Stimulated activated CD4-positive, alpha-beta T cell treated with anti-CD3 and anti-CD28 coated beads, Interleukin-15, amount 100 ng/mL, for 48 hours (primary cell): ENCODE results near the gene SMURF1.
A peak's percentile ranks its signal among the peaks of the same experiment; 100 is the strongest.
"Not testable (repeated sequence)": the region's sequence is repeated elsewhere in the genome, so short reads cannot be mapped to it uniquely, and the experiment has no call there.

Source experiments
- DNase-seq, 2 donors: peaks; one replicate each; pipeline ENCODE4 v3.0.0-alpha.2; 2020; ENCODE audit warnings: low read depth in 2 of 2

The SMURF1 gene

DNA sequence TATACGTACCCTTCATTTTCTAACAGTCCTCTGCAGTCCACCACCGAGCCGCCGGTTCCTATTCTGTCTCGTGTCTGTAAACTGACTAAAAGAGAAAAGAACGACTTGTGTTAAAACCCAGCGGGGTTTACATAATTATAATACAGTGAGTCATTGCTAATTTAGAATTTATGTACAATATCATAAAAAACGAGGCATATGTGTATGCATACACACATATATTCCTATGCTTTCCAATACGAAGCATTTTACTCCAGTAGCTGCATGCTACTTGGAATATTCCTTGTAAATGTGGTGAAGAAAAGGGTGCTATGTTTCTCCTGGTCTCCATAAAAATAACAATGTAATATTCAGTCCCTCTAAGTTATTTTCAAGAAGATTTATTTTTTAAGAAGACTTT is 89.1 kb downstream of the SMURF1 start:
- DNase-seq = no peak

DNA sequence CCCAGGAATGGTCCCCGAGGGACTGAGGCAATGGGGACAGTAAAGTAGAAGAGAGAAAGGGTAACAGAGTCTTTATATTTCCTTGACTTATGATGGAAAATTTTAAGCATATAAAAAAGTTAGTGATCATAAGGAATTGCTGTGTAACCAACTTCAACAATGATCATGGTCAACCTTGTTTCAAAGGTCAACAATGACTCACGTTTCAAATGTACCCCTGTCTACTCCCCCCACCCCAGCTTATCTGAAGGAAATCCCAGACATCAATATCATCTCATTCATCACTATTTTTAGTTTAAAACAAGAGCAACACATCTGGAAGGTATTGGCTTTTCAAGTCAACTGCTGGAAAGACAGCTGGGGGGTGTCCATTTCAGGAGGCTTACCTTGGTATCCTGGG is 92.9 kb downstream of the SMURF1 start:
- DNase-seq = no peak

DNA sequence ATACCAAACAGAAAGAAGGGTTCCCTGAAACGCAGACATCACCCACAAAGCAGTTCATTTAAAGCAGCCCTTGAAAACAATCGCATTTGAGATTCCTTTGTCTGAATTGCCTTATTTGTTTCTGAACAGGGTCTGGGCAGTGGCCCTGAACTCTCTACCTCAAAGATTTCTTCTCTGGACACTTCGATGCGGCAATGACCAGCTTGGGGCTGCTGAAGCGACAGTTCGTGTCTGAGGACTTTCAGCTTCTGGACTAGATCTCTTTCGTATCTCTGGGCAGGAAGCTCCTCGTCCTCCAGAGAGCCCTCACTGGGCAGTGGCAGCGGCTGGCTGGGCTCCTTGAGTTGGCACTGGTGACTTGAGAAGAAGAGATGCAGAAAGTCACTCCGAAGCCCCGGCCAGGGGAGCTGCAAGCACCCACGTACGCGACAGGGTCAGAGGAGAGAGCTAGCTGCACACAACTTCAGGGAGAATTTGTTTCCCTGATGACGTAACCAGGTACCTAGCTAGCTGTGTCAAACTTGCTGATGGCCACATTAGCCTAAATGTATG is 96.3 kb downstream of the SMURF1 start:
- no peak for DNase-seq

DNA sequence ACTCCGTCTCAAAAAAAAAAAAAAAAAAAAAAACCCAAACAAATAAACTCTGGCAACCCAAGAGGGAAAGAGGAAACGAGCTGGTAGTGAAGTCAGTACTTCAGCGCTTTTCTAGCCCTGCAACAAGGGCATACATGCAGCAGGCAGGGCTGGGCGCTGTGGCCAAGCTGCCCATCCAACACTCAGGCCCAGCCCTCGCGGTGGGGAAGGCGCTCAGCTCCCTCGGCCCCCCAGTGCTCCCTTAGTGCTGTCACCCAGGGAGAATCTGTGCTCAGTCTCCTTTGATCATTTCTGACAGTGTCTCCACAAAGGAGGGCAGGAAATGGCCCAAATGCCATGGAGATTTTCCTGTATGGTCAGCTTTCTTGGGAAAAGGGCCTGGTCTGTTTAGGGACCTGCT is 97.2 kb downstream of the SMURF1 start:
- DNase-seq = no peak

DNA sequence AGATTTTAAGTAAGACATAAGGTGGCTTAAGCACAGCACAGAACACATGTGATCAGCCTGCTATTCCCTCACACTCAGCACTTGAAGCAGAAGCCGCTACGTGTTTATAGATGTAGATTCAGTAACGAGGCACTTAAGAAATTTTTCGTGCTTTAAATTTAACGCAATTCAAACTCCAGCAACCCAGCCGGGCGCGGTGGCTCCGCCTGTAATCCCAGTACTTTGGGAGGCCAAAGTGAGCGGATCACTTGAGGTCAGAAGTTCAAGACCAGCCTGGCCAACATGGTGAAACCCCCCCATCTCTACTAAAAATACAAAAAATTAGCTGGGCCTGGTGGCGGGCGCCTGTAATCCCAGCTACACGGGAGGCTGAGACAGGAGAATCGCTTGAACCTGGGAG is 97.6 kb downstream of the SMURF1 start:
- not testable (repeated sequence) for DNase-seq

DNA sequence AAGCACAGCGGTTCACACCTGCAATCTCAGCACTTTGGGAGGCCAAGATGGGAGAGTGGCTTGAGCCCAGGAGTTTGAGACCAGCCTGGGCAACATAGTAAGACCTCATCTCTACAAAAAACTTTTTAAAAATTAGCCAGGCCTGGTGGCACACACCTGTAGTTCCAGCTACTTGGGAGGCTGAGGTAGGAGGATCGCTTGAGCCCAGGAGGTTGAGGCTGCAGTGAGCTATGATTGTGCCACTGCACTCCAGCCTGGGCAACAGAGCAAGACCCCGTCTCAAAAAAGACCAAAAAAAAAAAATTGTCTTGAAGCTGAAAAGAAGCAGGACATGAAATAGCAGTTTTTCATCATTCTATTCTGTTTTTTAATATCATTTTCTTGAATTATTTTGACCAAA is 99.0 kb downstream of the SMURF1 start:
- DNase-seq = not testable (repeated sequence)

DNA sequence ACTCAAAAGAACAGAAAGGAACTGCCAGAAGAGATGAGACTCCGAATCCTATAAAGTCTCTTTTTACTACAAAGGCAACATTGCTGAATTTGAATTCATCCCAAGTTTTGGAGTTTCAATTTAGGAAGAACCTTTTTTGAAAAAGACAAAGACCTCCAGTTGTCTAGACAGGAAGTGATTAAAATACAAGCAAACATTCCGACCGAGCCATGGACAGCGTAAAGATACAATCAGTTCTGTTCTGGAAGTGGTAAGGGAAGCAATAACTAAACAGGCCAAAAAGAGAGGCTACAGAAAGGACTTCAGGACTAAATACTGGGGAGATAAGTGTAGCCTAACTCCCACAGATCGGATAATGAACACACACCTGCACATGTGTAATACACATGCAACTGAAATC is 101.0 kb downstream of the SMURF1 start:
- no peak for DNase-seq

DNA sequence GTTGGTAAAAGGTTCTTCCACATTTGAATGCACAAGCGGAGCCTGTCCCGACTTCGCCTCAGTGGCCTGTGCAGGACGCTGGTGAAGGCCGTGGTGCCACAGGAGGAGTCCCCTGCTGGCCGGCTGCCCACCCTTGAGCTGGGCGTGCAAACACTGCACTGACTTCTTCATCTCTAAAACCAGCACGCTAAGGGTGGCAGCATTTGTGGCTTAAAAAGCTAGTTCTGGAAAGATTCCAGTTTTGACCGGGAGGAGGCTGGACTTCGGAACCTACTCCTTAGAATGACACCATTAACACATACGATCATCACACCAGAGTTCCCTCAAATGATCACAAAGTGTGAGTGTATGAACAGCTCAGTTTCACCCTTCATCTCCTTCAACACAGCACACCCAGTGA is 102.4 kb downstream of the SMURF1 start:
- DNase-seq = no peak

DNA sequence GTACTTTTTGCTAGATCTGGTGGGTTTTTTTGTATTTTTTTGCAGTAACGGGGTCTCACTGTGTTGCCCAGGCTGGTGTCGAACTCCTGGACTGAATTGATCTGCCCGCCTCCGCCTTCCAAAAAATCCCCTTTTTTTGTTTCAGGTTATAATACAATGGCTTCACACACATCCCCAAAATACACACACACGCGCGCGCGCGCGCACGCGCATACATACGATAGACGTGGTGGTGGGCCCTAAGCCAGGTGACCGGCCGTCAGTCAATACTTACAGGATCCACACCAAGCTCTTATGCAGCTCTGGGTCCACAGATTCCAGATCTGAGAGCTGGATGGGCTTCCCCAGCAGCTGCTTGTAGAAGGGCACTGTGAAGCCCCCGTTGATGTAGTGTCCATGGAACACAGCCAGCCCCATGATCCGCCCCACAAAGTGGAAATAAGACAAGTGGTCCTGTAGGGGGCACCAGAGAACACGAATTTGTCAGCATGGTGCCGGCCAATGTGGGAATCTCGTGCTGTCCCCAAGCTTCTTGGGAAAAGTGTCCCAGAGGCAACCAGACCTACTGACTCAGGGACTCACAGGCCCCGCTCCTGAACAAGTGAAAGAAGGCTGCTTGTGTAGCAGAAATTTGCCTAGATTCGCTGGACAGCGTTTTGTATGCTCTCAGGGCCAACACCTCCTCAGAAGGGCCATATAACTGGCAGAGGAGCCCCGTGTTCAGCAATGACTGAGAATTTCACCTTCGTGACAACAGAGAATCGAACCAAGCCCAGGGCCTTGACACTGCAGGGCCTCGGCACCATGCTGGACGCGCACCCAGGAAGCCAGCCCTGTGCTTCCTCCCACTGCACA is 103.6 kb downstream of the SMURF1 start:
- DNase-seq = peak; percentile 22 to 50

DNA sequence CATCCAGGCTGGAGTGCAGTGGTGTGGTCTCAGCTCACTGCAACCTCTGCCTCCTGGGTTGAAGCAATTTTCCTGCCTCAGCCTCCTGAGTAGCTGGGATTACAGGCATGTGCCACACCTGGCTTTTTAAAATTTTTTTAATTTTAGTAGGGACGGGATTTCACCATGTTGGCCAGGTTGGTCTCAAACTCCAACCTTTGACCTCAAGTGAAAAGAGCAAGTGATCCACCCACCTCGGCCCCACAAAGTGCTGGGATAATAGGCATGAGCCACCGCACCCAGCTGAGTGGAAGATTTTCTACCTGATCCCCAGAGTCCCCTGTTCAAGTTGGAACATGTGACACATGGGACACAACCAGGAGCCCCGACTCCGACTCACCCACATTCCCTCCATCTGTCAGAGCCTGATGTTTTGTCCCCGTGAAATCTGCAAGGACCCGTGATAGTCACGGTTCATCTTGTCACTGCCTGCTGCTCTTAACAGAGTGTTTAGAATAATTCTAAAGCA is 104.5 kb downstream of the SMURF1 start:
- DNase-seq = no peak

DNA sequence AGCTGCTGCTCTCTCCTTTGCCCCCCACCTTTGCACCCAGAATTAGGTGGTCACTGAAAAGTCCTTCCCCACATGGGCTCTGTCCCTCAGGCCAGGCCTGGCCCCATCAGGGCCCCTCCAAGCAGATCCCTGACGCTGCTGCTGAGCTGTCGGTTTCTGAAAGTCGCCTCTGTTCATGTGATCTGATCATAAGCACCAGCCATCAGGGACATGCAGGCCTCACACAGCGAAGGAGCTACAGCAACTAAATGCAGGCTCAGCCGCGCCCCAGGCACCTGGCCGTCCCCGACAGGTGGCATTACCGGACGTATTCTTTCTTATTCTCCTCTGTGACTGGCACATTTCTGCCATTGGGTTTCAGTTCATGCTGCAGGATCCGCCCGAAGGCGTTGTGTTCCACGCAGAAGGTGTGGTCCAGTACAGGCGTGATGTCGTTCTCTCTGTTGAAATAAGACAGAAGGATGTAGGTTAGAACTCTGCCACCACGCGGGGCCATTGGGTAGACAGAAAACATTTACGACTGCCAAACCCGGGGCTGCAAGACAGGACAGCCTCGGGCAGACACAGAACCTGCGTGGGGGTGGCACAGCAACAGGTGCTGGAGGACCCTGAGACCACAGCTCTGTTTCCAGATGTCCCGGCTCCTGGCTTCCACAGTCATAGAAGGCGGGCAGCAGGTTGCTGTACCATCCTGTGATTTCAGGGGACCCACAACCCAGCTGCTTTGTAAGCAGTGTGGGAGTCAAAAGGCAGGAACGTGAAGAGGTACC is 105.6 kb downstream of the SMURF1 start:
- DNase-seq = no peak

DNA sequence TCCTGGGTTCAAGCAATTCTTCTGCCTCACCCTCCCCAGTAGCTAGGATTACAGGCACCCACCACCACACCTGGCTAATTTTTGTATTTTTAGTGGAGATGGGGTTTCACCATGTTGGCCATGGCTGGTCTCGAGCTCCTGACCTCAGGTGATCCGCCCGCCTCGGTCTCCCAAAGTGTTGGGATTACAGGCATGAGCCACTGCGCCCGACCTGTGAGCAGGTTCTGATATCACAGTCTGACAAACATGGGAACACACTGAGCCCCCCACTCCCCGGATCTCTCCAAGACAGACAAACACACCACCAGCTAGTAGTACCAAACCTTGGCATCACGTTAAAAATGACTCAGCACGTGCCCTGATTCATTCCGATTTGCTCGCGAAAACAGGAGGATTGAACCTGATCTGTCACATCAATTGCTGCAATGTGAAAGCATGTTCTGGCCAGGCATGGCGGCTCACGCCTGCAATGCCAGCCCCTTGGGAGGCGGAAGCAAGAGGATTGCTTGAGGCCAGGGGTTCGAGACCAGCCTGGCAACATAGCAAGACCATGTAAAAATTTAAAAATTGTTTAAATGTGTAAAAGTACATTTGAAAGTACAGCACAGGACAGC is 106.5 kb downstream of the SMURF1 start:
- no peak for DNase-seq

DNA sequence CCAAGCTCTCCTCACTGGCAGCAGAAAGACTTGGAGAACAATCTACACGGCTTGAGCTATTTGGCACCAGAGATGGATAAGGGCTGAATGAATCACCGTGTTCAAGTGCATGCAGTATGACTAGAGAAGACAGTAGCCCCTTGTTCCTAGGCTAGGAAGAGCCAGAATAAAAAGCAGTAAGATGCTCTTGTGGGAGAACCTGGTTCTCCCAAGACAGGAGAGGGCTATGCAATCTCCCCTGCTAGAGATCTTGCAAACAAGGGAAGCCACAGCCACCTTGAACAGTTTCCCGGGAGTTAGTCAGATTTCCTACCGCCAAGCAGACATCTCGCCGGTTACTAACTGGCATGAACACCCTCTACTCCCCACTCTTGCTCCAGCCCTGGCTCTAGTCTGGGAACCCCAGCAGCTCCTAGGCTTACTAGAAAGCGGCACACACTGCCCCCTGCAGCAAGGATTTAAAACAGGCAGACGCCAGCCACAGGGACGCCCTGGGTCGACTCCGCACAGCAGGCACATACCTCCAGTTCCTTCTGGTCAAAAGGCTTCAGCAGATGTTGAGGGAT is 107.3 kb downstream of the SMURF1 start:
- DNase-seq = no peak

DNA sequence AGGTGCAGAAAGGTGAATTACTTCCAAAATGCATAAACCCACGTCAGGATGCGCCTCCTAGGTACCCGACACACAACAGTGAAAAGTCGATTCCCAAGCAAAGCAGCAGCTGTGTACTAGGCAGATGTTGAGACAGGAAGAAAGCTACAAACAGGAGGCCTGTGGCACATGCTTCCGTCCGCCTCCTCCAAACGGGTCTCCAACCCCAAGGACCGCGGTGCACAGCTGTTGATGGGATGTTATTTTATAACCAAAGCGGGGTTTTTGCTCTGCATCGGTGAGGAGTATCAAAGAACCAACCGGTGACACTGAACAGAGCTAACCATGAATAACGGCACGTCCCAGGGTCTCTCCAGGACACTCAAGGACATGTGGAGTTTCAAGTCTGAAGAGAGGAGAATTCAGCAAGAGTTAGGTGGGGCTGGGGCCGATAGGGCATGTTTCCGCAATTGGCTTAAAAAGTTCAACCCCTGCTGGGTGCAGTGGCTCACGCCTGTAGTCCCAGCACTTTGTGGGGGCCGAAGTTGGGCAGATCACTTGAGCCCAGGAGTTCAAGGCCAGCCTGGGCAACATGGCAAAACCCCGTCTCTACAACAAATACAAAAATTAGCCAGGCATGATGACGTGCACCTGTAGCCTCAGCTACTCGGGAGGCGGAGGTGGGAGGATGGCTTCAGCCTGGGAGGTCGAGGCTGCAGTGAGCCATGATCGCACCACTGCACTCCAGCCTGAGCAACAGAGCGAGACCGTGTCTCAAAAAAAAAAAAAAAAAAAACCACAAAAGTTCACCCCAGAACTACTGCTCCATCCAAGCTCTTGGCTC is 108.0 kb downstream of the SMURF1 start:
- DNase-seq = no peak

DNA sequence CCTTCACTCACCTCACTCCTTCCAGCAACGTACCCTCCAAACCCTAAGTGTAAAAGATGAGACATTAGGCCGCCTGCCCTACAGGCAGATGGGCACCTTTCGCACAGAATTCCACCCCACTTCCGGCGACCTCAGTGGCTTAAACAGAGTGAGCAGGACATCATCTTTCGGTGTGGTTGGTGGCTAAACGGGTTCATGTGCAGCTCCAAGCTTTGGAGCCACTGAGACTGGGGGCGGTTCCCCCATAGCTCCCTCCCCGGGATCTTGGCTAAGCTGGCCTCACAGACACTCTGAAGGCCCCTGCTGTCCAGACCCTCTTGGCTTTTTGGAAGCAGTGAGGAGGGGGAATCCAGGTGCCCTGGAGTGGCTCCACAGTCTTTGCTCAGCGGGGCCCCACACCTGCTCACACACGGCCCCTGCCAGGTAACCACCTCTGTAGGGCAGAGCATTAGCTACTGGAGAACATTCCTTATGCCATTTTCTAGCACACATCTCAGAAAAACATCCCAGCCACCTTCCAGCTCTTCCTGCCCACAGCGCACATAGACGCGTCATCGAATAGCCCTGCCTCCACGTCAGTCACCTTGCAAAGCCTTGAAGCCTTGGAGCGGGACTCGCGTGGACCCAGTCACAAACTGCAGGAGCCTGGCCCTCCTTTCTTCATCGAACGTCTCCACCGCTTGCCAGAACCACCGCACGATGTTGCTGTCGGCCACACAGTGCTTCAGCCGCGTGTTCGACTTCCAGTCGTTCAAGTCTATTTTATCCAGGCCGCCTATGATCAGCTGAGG is 108.8 kb downstream of the SMURF1 start:
- DNase-seq = no peak

DNA sequence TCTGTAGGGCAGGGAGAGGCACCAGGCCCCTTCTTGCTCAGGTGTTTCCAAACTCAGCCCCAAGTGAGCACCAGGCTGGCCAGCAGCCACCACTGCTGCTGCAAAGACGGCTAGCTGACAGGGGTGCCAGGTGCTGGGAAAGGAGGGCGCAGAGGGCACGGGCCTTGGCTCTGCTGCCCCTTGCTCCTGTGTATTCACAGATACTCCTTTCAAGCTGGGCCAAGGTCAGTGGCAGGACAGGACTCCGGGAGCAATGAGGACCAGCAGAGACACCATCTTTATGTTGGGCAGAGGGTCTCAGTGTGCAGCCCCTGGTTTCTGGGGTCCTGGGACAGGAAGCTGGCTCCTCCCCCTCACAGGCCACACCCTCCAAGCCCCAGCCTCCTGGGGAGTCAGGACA is 110.1 kb downstream of the SMURF1 start:
- no peak for DNase-seq

DNA sequence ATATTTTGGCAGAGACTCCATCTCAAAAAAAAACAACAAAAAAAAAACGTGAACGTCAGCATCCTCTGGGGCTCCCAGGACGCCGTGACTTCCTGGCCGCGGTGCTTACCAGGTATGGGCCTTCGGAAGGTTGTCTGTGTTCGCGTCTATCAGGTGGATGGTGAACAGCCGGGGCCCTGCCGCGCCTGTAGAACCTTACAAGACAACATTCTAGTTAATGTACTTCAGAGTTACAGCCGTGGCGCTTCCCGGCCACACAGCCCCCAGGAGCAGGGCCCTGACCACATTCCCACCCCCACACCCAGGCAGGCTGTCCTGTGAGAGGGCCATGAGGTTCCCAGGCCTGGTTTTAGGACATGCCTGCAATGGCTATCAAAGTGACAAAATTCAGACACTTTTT is 111.0 kb downstream of the SMURF1 start:
- no peak for DNase-seq

DNA sequence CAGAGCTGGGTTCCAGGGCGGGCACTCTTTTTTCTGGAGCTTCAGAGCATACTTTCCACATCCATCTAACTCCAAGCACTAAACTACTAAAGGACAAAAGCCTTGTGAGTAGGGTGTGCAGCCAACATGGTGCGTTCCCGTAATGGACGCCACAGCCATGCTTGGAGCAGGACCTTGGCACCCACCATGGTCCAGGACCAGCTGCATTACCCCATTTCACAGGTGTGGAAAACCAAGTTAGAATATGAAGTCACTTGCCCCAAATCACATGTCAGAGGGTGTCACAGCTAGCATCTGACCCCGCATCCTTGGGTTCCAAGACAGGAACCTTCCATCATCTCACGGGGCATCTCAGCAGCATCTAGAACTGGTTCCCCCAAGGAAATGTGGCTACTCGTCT is 112.4 kb downstream of the SMURF1 start:
- no peak for DNase-seq

DNA sequence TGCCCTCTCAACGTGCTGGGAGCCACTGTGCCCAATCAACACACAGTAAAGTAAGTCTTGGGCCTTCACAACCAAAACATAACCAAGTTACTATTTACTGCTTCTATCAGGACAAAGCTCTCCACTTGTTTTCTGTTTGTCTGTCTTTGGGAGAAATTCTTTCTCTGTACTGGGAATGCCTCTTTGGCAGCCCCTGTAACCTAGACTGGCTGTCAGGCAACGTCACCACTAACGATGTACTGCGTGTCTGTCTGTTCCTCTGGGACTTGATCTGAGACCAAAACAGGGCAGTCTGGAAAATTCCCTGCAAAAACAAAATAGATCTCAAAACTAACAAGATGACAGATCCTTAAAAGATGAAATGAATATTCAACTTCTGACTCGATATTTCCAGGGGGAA is 113.0 kb downstream of the SMURF1 start:
- no peak for DNase-seq

DNA sequence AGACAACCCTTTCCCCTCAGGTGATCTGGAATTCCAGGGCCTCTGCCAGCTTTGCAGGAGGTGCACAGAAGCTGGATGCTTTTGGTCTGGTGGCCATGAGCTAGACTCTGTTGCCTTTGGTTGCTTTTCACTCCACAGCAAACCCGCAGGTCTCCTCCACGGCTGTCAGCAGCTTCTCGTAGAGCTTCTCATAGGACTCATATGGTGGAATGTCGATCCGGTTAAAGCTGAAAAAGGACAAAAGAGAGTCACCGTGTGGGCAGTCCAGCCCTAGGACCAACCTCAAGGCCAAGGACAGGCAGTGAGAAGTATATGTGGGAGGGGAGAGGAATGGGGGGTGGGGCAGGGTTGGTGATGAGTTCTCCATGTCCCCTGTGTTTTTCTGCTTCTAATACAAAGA is 113.5 kb downstream of the SMURF1 start:
- no peak for DNase-seq
